Smooth muscle cell (in vitro differentiated cells): Measurements from ENCODE around the gene ANKRD33. TPM values are rescaled to one million over a fixed set of nuclear protein-coding genes. Genes with fewer than 3 reads are reported as not detected.

Source experiments
- DNase-seq: peaks from one replicate; lab custom pipeline; 2025; ENCODE audit not compliant: unreplicated experiment; lab: John Stamatoyannopoulos, UW
- H2AFZ ChIP-seq: fragments of 200-600 bp; sonication (generic); 2 replicates; pipeline ENCODE4 v1.6.0; 2016; ENCODE audit warnings: antibody characterized with exemption, low read depth, mild to moderate bottlenecking
- H3F3A ChIP-seq: fragments of 200-600 bp; sonication (generic); 2 replicates; pipeline ENCODE4 v1.6.0; 2017; ENCODE audit warnings: antibody characterized with exemption, low read depth
- H3K27ac ChIP-seq: fragments of 200-600 bp; sonication (generic); 2 replicates; pipeline ENCODE4 v1.5.1; 2016; ENCODE audit warnings: low read depth, mild to moderate bottlenecking
- H3K27me3 ChIP-seq: fragments of 200-600 bp; sonication (generic); 2 replicates; pipeline ENCODE4 v1.6.1; 2016; ENCODE audit warnings: low read depth, mild to moderate bottlenecking
- H3K36me3 ChIP-seq: fragments of 200-600 bp; sonication (generic); 2 replicates; pipeline ENCODE4 v1.5.1; 2016; ENCODE audit warnings: low read depth
- H3K4me1 ChIP-seq: fragments of 200-600 bp; sonication (generic); 2 replicates; pipeline ENCODE4 v1.5.1; 2016; ENCODE audit warnings: low read depth
- H3K4me2 ChIP-seq: fragments of 200-600 bp; sonication (generic); 2 replicates; pipeline ENCODE4 v1.6.0; 2016; ENCODE audit warnings: mild to moderate bottlenecking
- H3K4me3 ChIP-seq: fragments of 200-600 bp; sonication (generic); 2 replicates; pipeline ENCODE4 v1.5.1; 2016; ENCODE audit warnings: mild to moderate bottlenecking
- H3K79me2 ChIP-seq: fragments of 200-600 bp; sonication (generic); 2 replicates; pipeline ENCODE4 v1.6.0; 2016; ENCODE audit warnings: low read depth, mild to moderate bottlenecking
- H3K9ac ChIP-seq: fragments of 200-600 bp; sonication (generic); 2 replicates; pipeline ENCODE4 v1.6.0; 2016; ENCODE audit warnings: low read depth
- H3K9me3 ChIP-seq: fragments of 200-600 bp; sonication (generic); replicated peaks from 2 replicates; pipeline ENCODE4 v1.5.1; 2016; ENCODE audit warnings: low read depth
- H4K20me1 ChIP-seq: fragments of 200-600 bp; sonication (generic); 2 replicates; pipeline ENCODE4 v1.6.0; 2016; ENCODE audit warnings: low read depth
- CTCF ChIP-seq: fragments of 200-600 bp; sonication (generic); IDR thresholded peaks from 2 replicates; pipeline ENCODE4 v1.5.1; 2017; ENCODE audit warnings: borderline replicate concordance, mild to moderate bottlenecking, antibody characterized with exemption; ENCODE audit not compliant: insufficient read depth, poor library complexity, severe bottlenecking
- WGBS: methylation state at CpG from one replicate; pipeline ENCODE4 v1.1.7; 2016; ENCODE audit warnings: low lambda C conversion rate; 5-methylcytosine and 5-hydroxymethylcytosine counted together
- polyA plus RNA-seq: library from polyadenylated mRNA; unstranded; fragments of >200 nt; fragmentation: Nextera tagmentation; extraction: Ambion mirVana; gene quantifications from 2 replicates; pipeline ENCODE4 v1.2.1, GENCODE V29; 2016
- total RNA-seq: library from RNA; depleted of rRNA; stranded (reverse); fragments of >200 nt; gene quantifications from 2 replicates; pipeline ENCODE4 v1.2.3, GENCODE V29; 2014

The ANKRD33 gene
- total and polyA plus RNA-seq, 2 experiments from 2014 or later: 1.3 TPM; not detected in 1

GRCh38 chr12:51863363-51863932, 24.5 kb upstream of the ANKRD33 start:
- Histone ChIP-seq H3K4me3 (peak overlapping the region; percentile 58), H3K36me3 (no peaks in the 10 kb centered on the region), H3K4me1 (peaks cover 39% of the 10 kb centered on the region), H3K4me2 (peak overlapping the region; percentile 98), H3K79me2 (no peaks in the 10 kb centered on the region), H3K9me3 (no peaks in the 10 kb centered on the region), H3K9ac (no peak overlapping the region), H2AFZ (peak overlapping the region; percentile 53), H3K27me3 (no peaks in the 10 kb centered on the region), H3F3A (peaks cover 18% of the 10 kb centered on the region), H4K20me1 (no peaks in the 10 kb centered on the region), H3K27ac (no peak overlapping the region)
- no peak for DNase-seq
- WGBS: 19% methylated on average over 17 of the region's 17 CpGs
- TF ChIP-seq CTCF: no peak

- H3K4me2 ChIP-seq: peak overlapping the region; percentile 98
- H3K4me1 ChIP-seq: peaks cover 45% of the 10 kb centered on the region
- no peak overlapping the region for H3K27ac ChIP-seq
- no peaks in the 10 kb centered on the region for H4K20me1 ChIP-seq
- WGBS: 4% methylated on average over 49 of the region's 53 CpGs
- H3K9ac ChIP-seq: no peak overlapping the region
- TF ChIP-seq CTCF: no peak
- H3F3A ChIP-seq: peaks cover 18% of the 10 kb centered on the region
- DNase-seq: peak; percentile 51
- H3K4me3 ChIP-seq: peak overlapping the region; percentile 58
- no peaks in the 10 kb centered on the region for H3K9me3 ChIP-seq
- peak overlapping the region; percentile 74 for H2AFZ ChIP-seq
- H3K79me2 ChIP-seq: no peaks in the 10 kb centered on the region
- H3K27me3 ChIP-seq: no peaks in the 10 kb centered on the region
- no peaks in the 10 kb centered on the region for H3K36me3 ChIP-seq
Observed at GRCh38 chr12:51863933-51864832, 23.7 kb upstream of the ANKRD33 start.

GRCh38 chr12:51864833-51865670, 22.9 kb upstream of the ANKRD33 start:
- no peaks in the 10 kb centered on the region for H4K20me1 ChIP-seq
- no peak for DNase-seq
- H3F3A ChIP-seq: peaks cover 18% of the 10 kb centered on the region
- H3K4me1 ChIP-seq: peaks cover 50% of the 10 kb centered on the region
- no peaks in the 10 kb centered on the region for H3K9me3 ChIP-seq
- H3K36me3 ChIP-seq: no peaks in the 10 kb centered on the region
- H3K27me3 ChIP-seq: no peaks in the 10 kb centered on the region
- H3K79me2 ChIP-seq: no peaks in the 10 kb centered on the region
- H2AFZ ChIP-seq: peak overlapping the region; percentile 74
- H3K4me3 ChIP-seq: peak overlapping the region; percentile 58
- WGBS: 10% methylated on average over 12 of the region's 12 CpGs
- H3K27ac ChIP-seq: no peak overlapping the region
- TF ChIP-seq CTCF: no peak
- no peak overlapping the region for H3K9ac ChIP-seq
- peak overlapping the region; percentile 98 for H3K4me2 ChIP-seq
